HepG2 (cell line): ENCODE measurements around the gene HOXB4. TPM values are rescaled to one million over a fixed set of nuclear protein-coding genes. Genes with fewer than 3 reads are reported as not detected.

Experiments used
- CBX2 ChIP-seq, 2 experiments: fragments of 200-600 bp in 1 of 2; sonication (generic); formaldehyde crosslinking in 1 of 2; IDR thresholded peaks; 2 replicates each; pipeline versions ENCODE4 v1.7.0 to v1.8.1; 2018 to 2022; ENCODE audit warnings: low read depth in 2 of 2, low read length in 1 of 2, mild to moderate bottlenecking in 1 of 2, missing genetic modification reagents in 1 of 2
- CTCF ChIP-seq: sonication (generic); formaldehyde crosslinking; IDR thresholded peaks from 2 replicates; pipeline ENCODE4 v1.5.0; 2020; ENCODE audit warnings: mild to moderate bottlenecking, missing genetic modification reagents, moderate library complexity
- DRAP1 ChIP-seq: IDR thresholded peaks from 2 replicates; pipeline ENCODE4 v1.6.1; 2016; ENCODE audit warnings: missing genetic modification reagents, missing compliant biosample characterization
- FOXO4 ChIP-seq: sonication (generic); formaldehyde crosslinking; conservative IDR thresholded peaks from 2 replicates; pipeline ENCODE4 v1.8.1; 2023; ENCODE audit warnings: missing genetic modification reagents
- GATAD1 ChIP-seq: IDR thresholded peaks from 2 replicates; pipeline ENCODE4 v1.6.1; 2016; ENCODE audit warnings: missing genetic modification reagents, missing compliant biosample characterization
- HMGXB4 ChIP-seq, 2 experiments: sonication (generic) in 1 of 2; formaldehyde crosslinking in 1 of 2; IDR thresholded peaks; 2 replicates each; pipeline versions ENCODE4 v1.4.0 to v1.6.1; 2018 to 2020; ENCODE audit warnings: missing genetic modification reagents in 2 of 2, borderline replicate concordance in 1 of 2, low read depth in 1 of 2, mild to moderate bottlenecking in 1 of 2, missing biosample characterization in 1 of 2
- HNF1B ChIP-seq: sonication (generic); formaldehyde crosslinking; IDR thresholded peaks from 2 replicates; pipeline ENCODE4 v1.5.1; 2020; ENCODE audit warnings: mild to moderate bottlenecking, moderate library complexity, missing genetic modification reagents
- KDM1A ChIP-seq: IDR thresholded peaks from 2 replicates; pipeline ENCODE4 v1.6.1; 2016; ENCODE audit warnings: missing compliant biosample characterization
- KDM2A ChIP-seq: sonication (generic); formaldehyde crosslinking; IDR thresholded peaks from 2 replicates; pipeline ENCODE4 v1.4.0; 2020; ENCODE audit warnings: low read depth, missing genetic modification reagents, borderline replicate concordance
- LCORL ChIP-seq, 2 experiments: fragments of 450-650 bp in 1 of 2; sonication (generic) in 1 of 2; formaldehyde crosslinking in 1 of 2; IDR thresholded peaks; 2 replicates each; pipeline versions ENCODE4 v1.5.0 to v1.6.1; 2017 to 2020; ENCODE audit warnings: antibody characterized with exemption in 1 of 2, missing genetic modification reagents in 1 of 2
- MTF2 ChIP-seq: sonication (generic); formaldehyde crosslinking; IDR thresholded peaks from 2 replicates; pipeline ENCODE4 v1.5.0; 2020; ENCODE audit warnings: missing genetic modification reagents, borderline replicate concordance
- NFATC3 ChIP-seq: sonication (generic); formaldehyde crosslinking; IDR thresholded peaks from 2 replicates; pipeline ENCODE4 v1.5.1; 2020; ENCODE audit warnings: mild to moderate bottlenecking, missing genetic modification reagents
- NFKB2 ChIP-seq: sonication (generic); formaldehyde crosslinking; IDR thresholded peaks from 2 replicates; pipeline ENCODE4 v1.4.0; 2020; ENCODE audit warnings: missing genetic modification reagents, borderline replicate concordance
- PHF8 ChIP-seq: sonication (generic); formaldehyde crosslinking; IDR thresholded peaks from 2 replicates; pipeline ENCODE4 v1.5.0; 2020; ENCODE audit warnings: missing genetic modification reagents
- RAD21 ChIP-seq: fragments of 450-650 bp; formaldehyde crosslinking; IDR thresholded peaks from 2 replicates; pipeline ENCODE4 v1.5.0; 2020; ENCODE audit warnings: mild to moderate bottlenecking
- RELA ChIP-seq: sonication (generic); formaldehyde crosslinking; IDR thresholded peaks from 2 replicates; pipeline ENCODE4 v1.4.0; 2020; ENCODE audit warnings: missing genetic modification reagents
- RNF2 ChIP-seq: fragments of 450-650 bp; conservative IDR thresholded peaks from 2 replicates; pipeline ENCODE4 v1.6.1; 2016; ENCODE audit warnings: low read depth
- SMAD9 ChIP-seq: sonication (generic); formaldehyde crosslinking; IDR thresholded peaks from 2 replicates; pipeline ENCODE4 v1.5.1; 2020; ENCODE audit warnings: mild to moderate bottlenecking, missing genetic modification reagents
- SRY ChIP-seq: sonication (generic); formaldehyde crosslinking; IDR thresholded peaks from 2 replicates; pipeline ENCODE4 v1.8.0; 2022; ENCODE audit warnings: mild to moderate bottlenecking, missing genetic modification reagents
- TEAD3 ChIP-seq: optimal IDR thresholded peaks from 2 replicates; pipeline ENCODE3; 2016; ENCODE audit warnings: borderline replicate concordance
- YY1 ChIP-seq: IDR thresholded peaks from 2 replicates; pipeline ENCODE4 v1.6.1; 2011; ENCODE audit warnings: low read length, low read depth, moderate library complexity, mild to moderate bottlenecking; ENCODE audit not compliant: insufficient read depth, insufficient replicate concordance
- ZNF350 ChIP-seq: sonication (generic); formaldehyde crosslinking; IDR thresholded peaks from 2 replicates; pipeline ENCODE4 v1.4.0; 2020; ENCODE audit warnings: mild to moderate bottlenecking, low read depth, missing genetic modification reagents, borderline replicate concordance
- polyA plus RNA-seq, 8 experiments: library from polyadenylated mRNA; depleted of rRNA in 3 of 8; stranded (reverse) in 7 of 8; unstranded in 1 of 8; fragments of >200 nt; fragmentation: Illumina TruSeq in 4 of 8; extraction: Trizol in 4 of 8; gene quantifications; 2 replicates each; pipeline versions ENCODE4 v1.2.1 to v1.2.3, GENCODE V29; 2011 to 2016; ENCODE audit warnings: low read depth in 4 of 8, missing spikeins in 1 of 8, mixed read lengths in 1 of 8; ENCODE audit not compliant: insufficient read depth in 1 of 8
- total RNA-seq, 5 experiments: library from RNA; depleted of rRNA; stranded (reverse); fragments of >200 nt; fragmentation: Illumina TruSeq; extraction: Trizol; gene quantifications; 2 replicates each; pipeline ENCODE4 v1.2.3, GENCODE V29; 2016; ENCODE audit warnings: low read depth in 1 of 5

HOXB4 gene
- total and polyA plus RNA-seq, 2 of the 13 experiments (the other 11 are each of a cell fraction or from before 2014, with no cell fraction given), result not detected

GRCh38 chr17:48618256-48618896, 40.2 kb upstream of the HOXB4 start (continued):
- TF ChIP-seq RNF2, result peak; percentile 67; the same call in 1 of the 2 replicates
- peak; percentile 28 for TF ChIP-seq YY1
- 0 out of 2 replicates have a peak, but pooled peaks have one; percentile 28 for TF ChIP-seq PHF8 (CRISPR knock-in tag)
- TF ChIP-seq ZNF350 (CRISPR knock-in tag), result peak; percentile 60; the same call in 1 of the 2 replicates
- TF ChIP-seq RELA (CRISPR knock-in tag), result peak; percentile 67; the same call in 1 of the 2 replicates
- peak; percentile 51; the same call in 1 of the 2 replicates for TF ChIP-seq DRAP1
- 0 out of 2 replicates have a peak, but pooled peaks have one; percentile 35 for TF ChIP-seq GATAD1 (CRISPR knock-in tag)
- TF ChIP-seq NFKB2, result peak; percentile 40; the same call in 1 of the 2 replicates
- peak; percentile 97 for TF ChIP-seq RAD21 (CRISPR knock-in tag)
- TF ChIP-seq KDM1A, result no peak
- TF ChIP-seq SMAD9 (CRISPR knock-in tag), result no peak
- no peak for TF ChIP-seq LCORL (IDR thresholded peaks at IDR 0.05)
- 0 out of 2 replicates have a peak, but pooled peaks have one; percentile 18 for TF ChIP-seq LCORL (CRISPR knock-in tag; IDR thresholded peaks at IDR 0.05)
- TF ChIP-seq TEAD3, result peak; percentile 30
- TF ChIP-seq KDM2A (CRISPR knock-in tag), result peak; percentile 85; the same call in 1 of the 2 replicates
- 0 out of 4 replicates have a peak, but pooled peaks of 1 of the 2 experiments have one; percentile 35 for TF ChIP-seq HMGXB4 (CRISPR knock-in tag; IDR thresholded peaks at IDR 0.05; ENCODE audit: borderline replicate concordance in 1 of 2, low read depth in 1 of 2)
- peak; percentile 94 for TF ChIP-seq CTCF
- TF ChIP-seq MTF2 (CRISPR knock-in tag), result peak; percentile 100
- no peak for TF ChIP-seq FOXO4 (CRISPR knock-in tag)
- no peak for TF ChIP-seq NFATC3 (CRISPR knock-in tag)
- TF ChIP-seq CBX2 (IDR thresholded peaks at IDR 0.05; ENCODE audit: low read depth, low read length), result no peak
- peak; percentile 28; the same call in 1 of the 2 replicates for TF ChIP-seq CBX2 (CRISPR knock-in tag; IDR thresholded peaks at IDR 0.05; ENCODE audit: low read depth)
- TF ChIP-seq SRY (CRISPR knock-in tag), result no peak
- 0 out of 2 replicates have a peak, but pooled peaks have one; percentile 28 for TF ChIP-seq HNF1B (CRISPR knock-in tag)
